Measurements from ENCODE around the gene HS3ST1.
"Not testable (repeated sequence)": the region's sequence is repeated elsewhere in the genome, so short reads cannot be mapped to it uniquely, and the experiment has no call there.

The HS3ST1 gene

GRCh38 chr4:11399461-11399971 is 29.2 kb downstream of the HS3ST1 start:
- no peak for DNase-seq (ENCODE audit: low read depth)

- DNase-seq (ENCODE audit: low read depth), result no peak
These were observed 30.7 kb downstream of the HS3ST1 start for GRCh38 chr4:11397819-11398610.

GRCh38 chr4:11397146-11397545 is 31.5 kb downstream of the HS3ST1 start:
- DNase-seq (ENCODE audit: low read depth), result no peak

GRCh38 chr4:11393551-11393950 is 35.1 kb downstream of the HS3ST1 start:
- no peak for DNase-seq (ENCODE audit: low read depth)

GRCh38 chr4:11384072-11384471 is 44.6 kb downstream of the HS3ST1 start:
- DNase-seq (ENCODE audit: low read depth), result not testable (repeated sequence)

GRCh38 chr4:11376571-11376970 is 52.1 kb downstream of the HS3ST1 start:
- DNase-seq (ENCODE audit: low read depth), result no peak

- DNase-seq (ENCODE audit: low read depth), result no peak
These were observed 52.5 kb downstream of the HS3ST1 start for GRCh38 chr4:11376146-11376545.

- no peak for DNase-seq (ENCODE audit: low read depth)
These were observed 60.0 kb downstream of the HS3ST1 start for GRCh38 chr4:11368701-11369115.

- no peak for DNase-seq (ENCODE audit: low read depth)
These were observed 61.3 kb downstream of the HS3ST1 start for GRCh38 chr4:11367371-11367770.

GRCh38 chr4:11366859-11367258 is 61.8 kb downstream of the HS3ST1 start:
- no peak for DNase-seq (ENCODE audit: low read depth)

GRCh38 chr4:11365039-11365438 is 63.7 kb downstream of the HS3ST1 start:
- DNase-seq (ENCODE audit: low read depth), result no peak

GRCh38 chr4:11359591-11359990 is 69.1 kb downstream of the HS3ST1 start:
- DNase-seq (ENCODE audit: low read depth), result no peak

GRCh38 chr4:11355226-11355625 is 73.5 kb downstream of the HS3ST1 start:
- no peak for DNase-seq (ENCODE audit: low read depth)

GRCh38 chr4:11354531-11354930 is 74.2 kb downstream of the HS3ST1 start:
- DNase-seq (ENCODE audit: low read depth), result no peak

GRCh38 chr4:11348449-11349088 is 80.1 kb downstream of the HS3ST1 start:
- DNase-seq (ENCODE audit: low read depth), result no peak

- DNase-seq (ENCODE audit: low read depth), result no peak
These were observed 83.8 kb downstream of the HS3ST1 start for GRCh38 chr4:11344916-11345315.

GRCh38 chr4:11343536-11343935 is 85.2 kb downstream of the HS3ST1 start:
- no peak for DNase-seq (ENCODE audit: low read depth)

Measured in T follicular helper cell (primary cell).